Fibroblast of pulmonary artery (primary cell): ENCODE data around the gene KCNQ2.

Source experiments
- DNase-seq: peaks from one replicate; pipeline ENCODE4 v3.0.0-alpha.2; 2010; ENCODE audit warnings: low read depth
- H3K4me3 ChIP-seq: replicated peaks from 2 replicates; pipeline ENCODE4 v1.5.1; 2011; ENCODE audit warnings: low read depth, mild to moderate bottlenecking, control low read depth, low read length, moderate library complexity
- TF ChIP-seq, protein P1 (sequence below): IDR thresholded peaks from 2 replicates; pipeline ENCODE4 v1.5.1; 2011; ENCODE audit warnings: mild to moderate bottlenecking, control low read depth, low read length, inconsistent platforms; ENCODE audit errors: missing control alignments

Gene KCNQ2

DNA sequence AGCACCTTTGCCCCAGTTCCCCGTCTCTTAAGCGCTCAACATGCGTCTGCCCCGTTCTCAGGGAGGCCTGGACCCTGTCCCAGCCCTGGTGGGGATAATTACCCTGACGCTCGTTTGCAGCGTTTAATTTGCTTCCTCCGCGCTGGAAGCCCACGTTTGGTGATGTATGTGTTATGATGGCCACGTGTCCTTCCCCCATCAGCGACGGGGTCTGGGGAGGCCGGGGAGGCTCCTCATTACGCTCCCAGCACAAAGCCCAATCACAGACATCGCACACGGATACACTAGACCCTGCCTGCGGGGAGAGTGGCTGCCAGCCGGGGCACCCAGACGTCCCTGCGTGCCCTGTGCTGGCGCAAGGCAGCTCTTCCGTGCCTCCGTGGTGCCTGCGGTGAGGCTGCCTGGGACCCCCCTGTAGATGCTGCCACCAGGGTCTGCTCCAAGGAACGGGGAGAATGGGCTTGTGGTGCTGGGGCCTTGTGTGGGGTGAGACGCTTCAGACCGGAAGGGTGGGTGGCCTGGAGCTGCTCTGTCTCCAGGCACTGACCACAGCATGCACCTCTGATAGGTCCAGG is 101.1 kb downstream of the KCNQ2 start:
- no peak overlapping the region for H3K4me3 ChIP-seq
- TF ChIP-seq, protein P1, sequence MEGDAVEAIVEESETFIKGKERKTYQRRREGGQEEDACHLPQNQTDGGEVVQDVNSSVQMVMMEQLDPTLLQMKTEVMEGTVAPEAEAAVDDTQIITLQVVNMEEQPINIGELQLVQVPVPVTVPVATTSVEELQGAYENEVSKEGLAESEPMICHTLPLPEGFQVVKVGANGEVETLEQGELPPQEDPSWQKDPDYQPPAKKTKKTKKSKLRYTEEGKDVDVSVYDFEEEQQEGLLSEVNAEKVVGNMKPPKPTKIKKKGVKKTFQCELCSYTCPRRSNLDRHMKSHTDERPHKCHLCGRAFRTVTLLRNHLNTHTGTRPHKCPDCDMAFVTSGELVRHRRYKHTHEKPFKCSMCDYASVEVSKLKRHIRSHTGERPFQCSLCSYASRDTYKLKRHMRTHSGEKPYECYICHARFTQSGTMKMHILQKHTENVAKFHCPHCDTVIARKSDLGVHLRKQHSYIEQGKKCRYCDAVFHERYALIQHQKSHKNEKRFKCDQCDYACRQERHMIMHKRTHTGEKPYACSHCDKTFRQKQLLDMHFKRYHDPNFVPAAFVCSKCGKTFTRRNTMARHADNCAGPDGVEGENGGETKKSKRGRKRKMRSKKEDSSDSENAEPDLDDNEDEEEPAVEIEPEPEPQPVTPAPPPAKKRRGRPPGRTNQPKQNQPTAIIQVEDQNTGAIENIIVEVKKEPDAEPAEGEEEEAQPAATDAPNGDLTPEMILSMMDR: no peak
- no peak for DNase-seq

DNA sequence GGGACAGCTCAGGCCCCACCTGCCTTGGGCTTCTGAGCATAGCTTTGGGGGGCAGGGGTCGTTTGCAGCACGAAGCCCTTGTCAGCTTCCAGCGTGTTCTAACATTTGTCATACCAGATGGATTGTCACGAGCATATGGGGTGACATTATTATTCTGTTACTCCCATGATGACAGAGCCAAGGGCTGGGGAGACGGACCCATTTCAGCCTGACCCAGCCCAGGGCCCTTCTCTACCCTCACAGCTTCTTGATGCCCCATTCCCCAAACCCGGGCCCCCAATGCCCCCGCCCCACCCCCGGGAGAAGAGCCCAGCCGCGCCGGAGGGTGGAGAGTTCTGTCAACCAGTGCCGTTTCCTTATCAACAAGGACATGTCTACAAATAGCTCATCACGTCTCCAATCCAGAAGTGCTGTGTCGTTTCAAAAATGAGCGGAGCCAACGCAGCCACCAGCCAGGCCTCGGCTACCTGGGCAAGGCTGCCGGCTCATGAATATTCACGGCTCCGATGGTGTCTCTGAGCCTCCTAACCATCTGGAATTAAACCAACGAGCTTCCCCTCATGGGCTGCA is 101.8 kb downstream of the KCNQ2 start:
- TF ChIP-seq, protein P1: no peak
- no peak for DNase-seq

DNA sequence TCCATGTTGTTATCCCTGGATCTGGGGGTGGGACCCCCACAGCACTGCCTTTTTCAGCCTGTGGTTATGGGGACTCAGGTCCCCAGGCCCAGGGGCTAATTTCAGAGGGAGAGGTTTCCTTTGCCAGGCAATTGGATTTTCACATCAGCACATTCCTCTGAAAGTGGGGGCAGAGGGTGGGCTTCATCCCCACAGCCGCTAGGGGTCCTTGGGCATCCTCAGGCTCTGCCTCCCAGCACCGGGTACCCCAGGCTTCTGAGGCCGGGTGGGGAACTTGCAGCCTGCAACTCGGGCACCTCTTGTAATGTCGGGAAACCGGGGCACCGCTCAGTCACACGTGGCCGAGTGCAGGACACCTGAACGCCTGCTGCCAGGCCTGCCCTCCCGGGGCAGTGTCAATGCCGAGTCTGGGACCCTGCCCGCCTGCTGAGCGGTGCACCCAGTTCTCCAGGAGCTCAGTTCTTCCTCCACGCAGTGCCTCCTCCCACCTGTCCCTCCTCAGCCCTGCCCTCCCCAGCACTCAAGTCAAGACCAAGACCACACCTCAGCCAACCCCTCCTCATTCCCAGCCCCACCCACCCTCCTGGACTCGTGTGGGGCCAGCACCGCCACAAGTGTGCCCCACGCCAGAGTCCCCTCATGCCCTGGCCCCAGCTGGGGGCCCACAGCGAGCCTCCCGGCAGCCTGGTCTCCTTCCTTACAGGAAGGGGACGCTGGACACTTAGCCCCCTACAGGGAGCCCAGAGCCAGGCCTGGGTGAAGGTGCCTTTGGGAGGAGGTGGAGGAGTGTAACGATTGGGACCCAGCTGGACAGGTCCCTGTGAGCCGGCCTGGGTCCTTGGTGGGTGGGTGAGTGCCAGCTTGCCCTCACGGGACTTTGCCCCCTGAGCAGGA is 102.5 kb downstream of the KCNQ2 start:
- H3K4me3 ChIP-seq: no peak overlapping the region
- DNase-seq: no peak
- TF ChIP-seq, protein P1: no peak

More for the DNA sequence above, 101.8 kb downstream of the KCNQ2 start:
- no peak overlapping the region for H3K4me3 ChIP-seq

DNA sequence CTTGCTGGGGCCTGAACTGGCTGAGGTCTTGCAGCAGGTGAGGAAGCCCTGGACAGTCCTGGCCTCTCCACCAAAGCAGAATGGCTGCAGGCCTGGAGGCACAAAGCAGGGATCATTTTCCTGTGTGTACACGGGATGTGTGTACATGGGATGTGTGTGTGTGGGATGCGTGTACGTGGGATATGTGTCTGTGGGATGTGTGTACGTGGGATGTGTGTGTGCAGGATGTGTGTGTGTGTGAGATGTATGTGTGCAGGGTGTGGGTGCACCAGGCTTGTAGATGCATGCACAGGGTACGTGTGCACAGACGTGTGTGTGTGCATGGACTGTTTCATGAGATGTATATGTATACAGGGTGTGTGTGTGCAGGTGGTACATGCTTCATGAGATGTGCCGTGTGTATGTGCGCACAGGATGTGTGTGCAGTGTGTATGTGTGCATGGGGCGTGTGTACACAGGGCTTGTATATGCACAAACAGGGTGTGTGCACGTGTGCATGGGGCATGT is 103.4 kb downstream of the KCNQ2 start:
- TF ChIP-seq, protein P1: no peak
- H3K4me3 ChIP-seq: no peak overlapping the region

DNA sequence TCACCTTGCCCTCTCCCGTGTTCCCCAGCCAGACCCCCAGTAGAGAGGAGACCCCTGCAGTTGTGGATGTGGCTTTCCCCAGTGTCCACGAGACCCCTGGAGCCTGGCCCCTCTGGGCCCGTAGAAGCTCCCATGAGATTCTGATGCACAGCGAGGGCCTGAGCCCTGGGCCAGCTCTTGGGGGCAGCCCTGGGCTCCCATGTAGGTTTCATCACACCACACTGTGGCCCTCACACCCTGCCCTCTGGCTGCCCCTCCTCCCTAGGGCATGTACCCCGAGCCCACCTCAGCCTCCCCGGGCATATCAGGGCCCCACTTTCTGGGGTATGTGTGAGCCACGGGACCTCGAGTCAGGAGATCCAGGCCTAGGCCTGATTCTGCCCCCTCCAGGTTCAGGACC is 104.3 kb downstream of the KCNQ2 start:
- TF ChIP-seq, protein P1: no peak
- no peak for DNase-seq
- H3K4me3 ChIP-seq: no peak overlapping the region

More for the DNA sequence above, 103.4 kb downstream of the KCNQ2 start:
- DNase-seq: no peak

DNA sequence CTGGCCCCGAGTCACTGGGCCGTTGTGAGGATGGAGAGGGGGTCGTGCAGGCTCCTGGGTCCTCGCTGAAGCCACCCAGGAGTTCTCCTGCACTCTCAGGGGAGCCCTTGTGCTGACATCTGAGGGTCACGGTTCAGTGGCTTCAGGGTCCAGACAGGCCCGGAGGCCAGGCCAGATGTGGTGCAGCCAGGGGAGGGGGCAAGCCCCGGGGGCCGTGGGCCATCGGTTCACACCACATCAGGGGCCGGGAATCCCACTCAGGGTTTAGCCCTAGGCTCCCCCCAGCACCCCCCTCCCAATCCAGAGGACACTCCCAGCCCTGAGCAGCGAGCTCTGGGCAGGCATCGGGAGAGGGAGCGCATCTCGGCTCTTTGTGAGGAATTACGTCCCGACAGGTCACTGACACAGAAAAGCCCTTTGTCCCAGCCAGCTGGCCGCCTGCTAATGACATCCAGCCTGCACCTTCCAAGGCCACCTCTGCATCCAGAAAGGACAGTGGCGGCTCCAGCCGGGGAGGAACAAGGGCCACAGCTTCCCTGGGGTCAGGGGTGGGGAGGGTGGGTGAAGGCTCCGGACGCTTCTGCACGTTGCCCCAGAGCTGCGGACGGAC is 104.9 kb downstream of the KCNQ2 start:
- no peak for DNase-seq
- TF ChIP-seq, protein P1: no peak
- no peak overlapping the region for H3K4me3 ChIP-seq
